AG09319 (cell line): ENCODE results near the gene CEP126.

ENCODE experiments used
- DNase-seq: peaks from one replicate; pipeline ENCODE4 v3.0.0-alpha.2; 2010; ENCODE audit warnings: low read depth; ENCODE audit errors: extremely low read depth
- TF ChIP-seq, protein P1 (sequence below): IDR thresholded peaks from 2 replicates; pipeline ENCODE4 v1.5.1; 2011; ENCODE audit warnings: low read depth, mild to moderate bottlenecking, inconsistent platforms, low read length, moderate library complexity

CEP126 gene

DNA sequence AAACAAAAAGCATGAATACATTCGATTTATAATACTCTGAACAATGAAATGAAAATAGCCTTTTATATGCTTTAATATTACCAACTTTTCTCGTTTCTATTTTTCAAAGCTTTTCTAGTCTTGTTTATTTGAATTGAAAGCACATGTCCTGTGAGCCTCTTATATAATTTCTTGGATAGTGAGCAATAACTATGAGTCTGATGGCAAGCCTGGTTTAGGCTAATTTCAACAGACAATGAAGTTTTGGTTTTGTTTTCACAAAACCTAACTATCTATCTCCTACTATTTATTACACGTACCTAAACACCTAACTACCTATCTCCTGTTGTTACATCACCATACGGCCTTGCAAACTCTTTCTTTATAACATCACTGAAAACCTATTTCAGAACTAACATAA, 29.2 kb upstream of the CEP126 start:
- TF ChIP-seq, protein P1, sequence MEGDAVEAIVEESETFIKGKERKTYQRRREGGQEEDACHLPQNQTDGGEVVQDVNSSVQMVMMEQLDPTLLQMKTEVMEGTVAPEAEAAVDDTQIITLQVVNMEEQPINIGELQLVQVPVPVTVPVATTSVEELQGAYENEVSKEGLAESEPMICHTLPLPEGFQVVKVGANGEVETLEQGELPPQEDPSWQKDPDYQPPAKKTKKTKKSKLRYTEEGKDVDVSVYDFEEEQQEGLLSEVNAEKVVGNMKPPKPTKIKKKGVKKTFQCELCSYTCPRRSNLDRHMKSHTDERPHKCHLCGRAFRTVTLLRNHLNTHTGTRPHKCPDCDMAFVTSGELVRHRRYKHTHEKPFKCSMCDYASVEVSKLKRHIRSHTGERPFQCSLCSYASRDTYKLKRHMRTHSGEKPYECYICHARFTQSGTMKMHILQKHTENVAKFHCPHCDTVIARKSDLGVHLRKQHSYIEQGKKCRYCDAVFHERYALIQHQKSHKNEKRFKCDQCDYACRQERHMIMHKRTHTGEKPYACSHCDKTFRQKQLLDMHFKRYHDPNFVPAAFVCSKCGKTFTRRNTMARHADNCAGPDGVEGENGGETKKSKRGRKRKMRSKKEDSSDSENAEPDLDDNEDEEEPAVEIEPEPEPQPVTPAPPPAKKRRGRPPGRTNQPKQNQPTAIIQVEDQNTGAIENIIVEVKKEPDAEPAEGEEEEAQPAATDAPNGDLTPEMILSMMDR, result no peak
- no peak for DNase-seq

DNA sequence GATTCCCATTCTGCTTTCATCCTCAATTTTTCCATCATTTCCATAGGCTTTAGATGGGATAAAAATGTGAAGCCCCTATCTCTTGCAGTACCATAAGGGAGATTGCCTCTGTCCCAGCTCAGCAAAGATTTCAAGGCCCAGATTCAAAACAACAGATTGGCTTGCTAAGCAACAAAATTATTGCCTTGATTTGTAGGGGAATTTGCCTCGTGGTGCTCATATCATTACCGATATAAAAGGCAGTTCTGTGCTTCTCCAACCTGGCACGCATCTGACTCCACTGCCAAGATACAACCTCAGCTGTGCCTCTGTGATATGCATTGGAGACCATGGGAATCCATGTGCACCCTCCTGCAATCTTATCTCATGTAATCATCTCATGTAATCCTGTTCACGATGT, 25.0 kb upstream of the CEP126 start:
- TF ChIP-seq, protein P1, result no peak
- DNase-seq, result no peak

- DNase-seq, result no peak
- TF ChIP-seq, protein P1, result no peak
Measured at GRCh38 chr11:101894505-101894904, 20.3 kb upstream of the CEP126 start.

- no peak for DNase-seq
- TF ChIP-seq, protein P1, result no peak
Measured at GRCh38 chr11:101907815-101908214, 7.0 kb upstream of the CEP126 start.

DNA sequence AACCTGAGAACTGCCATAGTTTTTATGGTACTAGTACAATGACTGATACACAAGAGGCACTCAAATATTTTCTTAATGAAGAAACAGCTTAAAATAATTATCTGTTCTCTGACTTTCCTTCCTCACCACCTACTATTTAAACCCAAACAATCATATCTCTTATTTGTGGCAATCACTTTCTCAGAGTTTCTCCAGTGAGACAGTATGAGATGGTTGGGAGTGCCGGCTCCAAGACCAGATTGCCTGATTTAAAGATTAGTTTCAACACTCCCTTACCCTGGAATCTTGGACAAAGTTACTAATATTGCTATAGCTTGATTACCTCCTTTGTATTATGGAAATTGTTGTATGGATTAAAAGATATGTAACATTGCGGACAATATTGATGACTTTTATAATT, 5.7 kb upstream of the CEP126 start:
- TF ChIP-seq, protein P1, result no peak

DNA sequence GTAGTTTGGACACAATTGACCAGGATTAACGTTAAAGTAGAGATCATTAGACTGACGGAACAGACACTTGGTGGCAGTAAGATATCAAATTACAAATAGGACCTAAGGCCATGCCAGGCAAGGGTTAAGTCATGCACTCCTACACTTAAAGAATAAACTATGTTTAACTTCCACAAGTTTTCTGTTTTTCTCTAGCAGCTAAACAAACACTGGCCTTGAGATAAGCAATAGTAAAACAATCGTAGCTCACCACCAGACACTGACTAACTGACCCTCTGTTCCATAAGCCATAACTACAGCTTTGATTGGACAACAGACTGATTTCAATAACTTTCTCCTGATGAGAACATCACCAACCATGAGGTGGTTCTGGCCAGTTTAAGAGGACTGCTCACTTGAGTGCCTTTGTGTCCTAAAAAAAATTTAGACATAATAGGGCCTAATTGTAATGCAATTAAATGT, 2.0 kb upstream of the CEP126 start:
- TF ChIP-seq, protein P1, result no peak
- DNase-seq, result no peak

More for the DNA sequence above, 5.7 kb upstream of the CEP126 start:
- DNase-seq, result no peak

- TF ChIP-seq, protein P1, result no peak
- no peak for DNase-seq
Measured at GRCh38 chr11:101913656-101914055, 1.2 kb upstream of the CEP126 start.
